ENCODE results near the gene KCTD14. TPM values are rescaled to one million over a fixed set of nuclear protein-coding genes. Genes with fewer than 3 reads are reported as not detected.

The KCTD14 gene
- polyA plus RNA-seq, 2 of the 4 experiments (the other 2 are of a cell fraction): 2.7 to 3.2 TPM

DNA sequence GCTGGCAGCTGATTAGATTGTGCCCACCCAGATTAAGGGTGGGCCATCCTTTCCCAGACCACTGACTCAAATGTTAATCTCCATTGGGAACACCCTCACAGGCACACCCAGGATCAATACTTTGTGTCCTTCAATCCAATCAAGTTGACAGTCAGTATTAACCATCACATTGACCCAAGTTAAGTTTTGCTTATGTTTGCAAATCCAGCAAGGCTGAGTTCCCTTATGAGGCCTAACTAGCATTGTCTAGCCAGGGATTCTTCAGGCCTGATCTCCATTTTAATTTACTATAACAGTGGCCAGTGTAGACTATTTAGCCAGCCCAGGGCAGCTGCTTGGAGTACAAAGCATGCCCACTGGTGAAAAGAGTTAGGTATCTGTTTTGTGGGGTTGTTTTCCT is 2.3 kb upstream of the KCTD14 start (continued):
- no peak for TF ChIP-seq MYC (IDR thresholded peaks at IDR 0.05; ENCODE audit: borderline replicate concordance, low read length)
- no peak for TF ChIP-seq JUNB (IDR thresholded peaks at IDR 0.05)
- no peak for TF ChIP-seq PHF8 (IDR thresholded peaks at IDR 0.05; ENCODE audit: borderline replicate concordance, low read depth)
- TF ChIP-seq NPAS2 (CRISPR knock-in tag; IDR thresholded peaks at IDR 0.05; ENCODE audit: borderline replicate concordance): no peak
- TF ChIP-seq MAZ (IDR thresholded peaks at IDR 0.05; ENCODE audit: borderline replicate concordance, low read depth, low read length): no peak
- TF ChIP-seq HOXB5 (CRISPR knock-in tag; IDR thresholded peaks at IDR 0.05): no peak

- peak overlapping the region; percentile 29 to 75; a peak in 2 of 6 replicates for H3K27ac ChIP-seq
- H3K4me1 ChIP-seq: peaks cover 14% of the 10 kb centered on the region
- ChIA-PET POLR2A (no interaction called here), CTCF (no interaction called here)
- peak overlapping the region; percentile 47 for H3K4me2 ChIP-seq
- DNase-seq (ENCODE audit: low read depth in 1 of 2, low spot score in 1 of 2): no peak
- ATAC-seq: peak in 1 of 2 experiments; percentile 41; a peak in 3 of 6 replicates
- no peak for FAIRE-seq
- H3K9me3 ChIP-seq: no peaks in the 10 kb centered on the region
- WGBS (ENCODE audit: missing lambda C conversion rate): 85% methylated on average over 7 of the region's 7 CpGs
- no peak overlapping the region; the same call in 1 of the 3 replicates for H3K4me3 ChIP-seq
- TF ChIP-seq CHD4 (IDR thresholded peaks at IDR 0.05; ENCODE audit: borderline replicate concordance) (no peak), SREBF2 (IDR thresholded peaks at IDR 0.05) (no peak), MYC (IDR thresholded peaks at IDR 0.05; ENCODE audit: borderline replicate concordance, low read length) (no peak), EHMT2 (IDR thresholded peaks at IDR 0.05; ENCODE audit: low read depth) (no peak), FOSB (CRISPR knock-in tag; IDR thresholded peaks at IDR 0.05) (no peak), POLR2AphosphoS2 (conservative IDR thresholded peaks at IDR 0.05; ENCODE audit: low read length) (no peak), SMC3 (IDR thresholded peaks at IDR 0.05) (no peak), KDM1A (IDR thresholded peaks at IDR 0.05; ENCODE audit: low read depth) (no peak), RARB (CRISPR knock-in tag; IDR thresholded peaks at IDR 0.05) (no peak), JUNB (IDR thresholded peaks at IDR 0.05) (no peak), HOXB5 (CRISPR knock-in tag; IDR thresholded peaks at IDR 0.05) (no peak), FOSL2 (IDR thresholded peaks at IDR 0.05) (no peak), FOSL2 (CRISPR knock-in tag; IDR thresholded peaks at IDR 0.05) (no peak), ATOH8 (CRISPR knock-in tag; IDR thresholded peaks at IDR 0.05; ENCODE audit: low read depth) (no peak)
- TF ChIP-seq, protein P1, sequence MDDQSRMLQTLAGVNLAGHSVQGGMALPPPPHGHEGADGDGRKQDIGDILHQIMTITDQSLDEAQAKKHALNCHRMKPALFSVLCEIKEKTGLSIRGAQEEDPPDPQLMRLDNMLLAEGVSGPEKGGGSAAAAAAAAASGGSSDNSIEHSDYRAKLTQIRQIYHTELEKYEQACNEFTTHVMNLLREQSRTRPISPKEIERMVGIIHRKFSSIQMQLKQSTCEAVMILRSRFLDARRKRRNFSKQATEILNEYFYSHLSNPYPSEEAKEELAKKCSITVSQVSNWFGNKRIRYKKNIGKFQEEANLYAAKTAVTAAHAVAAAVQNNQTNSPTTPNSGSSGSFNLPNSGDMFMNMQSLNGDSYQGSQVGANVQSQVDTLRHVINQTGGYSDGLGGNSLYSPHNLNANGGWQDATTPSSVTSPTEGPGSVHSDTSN (IDR thresholded peaks at IDR 0.05): no peak
- TF ChIP-seq, protein P2, sequence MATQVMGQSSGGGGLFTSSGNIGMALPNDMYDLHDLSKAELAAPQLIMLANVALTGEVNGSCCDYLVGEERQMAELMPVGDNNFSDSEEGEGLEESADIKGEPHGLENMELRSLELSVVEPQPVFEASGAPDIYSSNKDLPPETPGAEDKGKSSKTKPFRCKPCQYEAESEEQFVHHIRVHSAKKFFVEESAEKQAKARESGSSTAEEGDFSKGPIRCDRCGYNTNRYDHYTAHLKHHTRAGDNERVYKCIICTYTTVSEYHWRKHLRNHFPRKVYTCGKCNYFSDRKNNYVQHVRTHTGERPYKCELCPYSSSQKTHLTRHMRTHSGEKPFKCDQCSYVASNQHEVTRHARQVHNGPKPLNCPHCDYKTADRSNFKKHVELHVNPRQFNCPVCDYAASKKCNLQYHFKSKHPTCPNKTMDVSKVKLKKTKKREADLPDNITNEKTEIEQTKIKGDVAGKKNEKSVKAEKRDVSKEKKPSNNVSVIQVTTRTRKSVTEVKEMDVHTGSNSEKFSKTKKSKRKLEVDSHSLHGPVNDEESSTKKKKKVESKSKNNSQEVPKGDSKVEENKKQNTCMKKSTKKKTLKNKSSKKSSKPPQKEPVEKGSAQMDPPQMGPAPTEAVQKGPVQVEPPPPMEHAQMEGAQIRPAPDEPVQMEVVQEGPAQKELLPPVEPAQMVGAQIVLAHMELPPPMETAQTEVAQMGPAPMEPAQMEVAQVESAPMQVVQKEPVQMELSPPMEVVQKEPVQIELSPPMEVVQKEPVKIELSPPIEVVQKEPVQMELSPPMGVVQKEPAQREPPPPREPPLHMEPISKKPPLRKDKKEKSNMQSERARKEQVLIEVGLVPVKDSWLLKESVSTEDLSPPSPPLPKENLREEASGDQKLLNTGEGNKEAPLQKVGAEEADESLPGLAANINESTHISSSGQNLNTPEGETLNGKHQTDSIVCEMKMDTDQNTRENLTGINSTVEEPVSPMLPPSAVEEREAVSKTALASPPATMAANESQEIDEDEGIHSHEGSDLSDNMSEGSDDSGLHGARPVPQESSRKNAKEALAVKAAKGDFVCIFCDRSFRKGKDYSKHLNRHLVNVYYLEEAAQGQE (IDR thresholded peaks at IDR 0.05): no peak
- TF ChIP-seq, protein P3, sequence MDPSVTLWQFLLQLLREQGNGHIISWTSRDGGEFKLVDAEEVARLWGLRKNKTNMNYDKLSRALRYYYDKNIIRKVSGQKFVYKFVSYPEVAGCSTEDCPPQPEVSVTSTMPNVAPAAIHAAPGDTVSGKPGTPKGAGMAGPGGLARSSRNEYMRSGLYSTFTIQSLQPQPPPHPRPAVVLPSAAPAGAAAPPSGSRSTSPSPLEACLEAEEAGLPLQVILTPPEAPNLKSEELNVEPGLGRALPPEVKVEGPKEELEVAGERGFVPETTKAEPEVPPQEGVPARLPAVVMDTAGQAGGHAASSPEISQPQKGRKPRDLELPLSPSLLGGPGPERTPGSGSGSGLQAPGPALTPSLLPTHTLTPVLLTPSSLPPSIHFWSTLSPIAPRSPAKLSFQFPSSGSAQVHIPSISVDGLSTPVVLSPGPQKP (IDR thresholded peaks at IDR 0.05; ENCODE audit: low read depth, low read length): no peak
Observed at GRCh38 chr11:78023426-78023825, 350 bp upstream of the KCTD14 start.
